Endothelial cell of umbilical vein (primary cell): Measurements from ENCODE around the gene INPP5A. TPM values are rescaled to one million over a fixed set of nuclear protein-coding genes. Genes with fewer than 3 reads are reported as not detected.

ENCODE experiments used
- BruUV-seq: library from RNA; stranded (reverse); fragments of 400-500 nt; replicated peaks from 2 replicates; lab custom pipeline; 2021; lab: Mats Ljungman, UMichigan
- CTCF ChIA-PET: fragments of 300-600, 350-600 bp; sonication (Branson Sonifier 250); formaldehyde crosslinking; loops from one replicate; lab custom pipeline; 2021; ENCODE audit warnings: antibody characterized with exemption, inconsistent platforms; lab: Charles Lee
- POLR2A ChIA-PET: fragments of 300-600, 350-600 bp; sonication (Branson Sonifier 250); formaldehyde crosslinking; loops from one replicate; lab custom pipeline; 2021; ENCODE audit warnings: antibody characterized with exemption, inconsistent platforms; lab: Charles Lee
- DNase-seq: peaks from one replicate; pipeline ENCODE4 v3.0.0-alpha.2; 2011; ENCODE audit warnings: low read depth, low spot score
- FAIRE-seq: peaks from 2 replicates; lab custom pipeline; 2011; peaks lifted over from hg19 to GRCh38; lab: Jason Lieb, UNC
- H2AFZ ChIP-seq: 2 replicates; pipeline ENCODE4 v1.6.0; 2012; ENCODE audit warnings: low read depth, low read length, control low read depth, inconsistent platforms
- H3K27ac ChIP-seq: 2 replicates; pipeline ENCODE4 v1.5.1; 2011; ENCODE audit warnings: low read depth, mild to moderate bottlenecking, control low read depth, low read length, moderate library complexity; ENCODE audit not compliant: insufficient read depth
- H3K27me3 ChIP-seq, 2 experiments: 2 replicates each; pipeline versions ENCODE4 v1.6.0 to v1.6.1; 2011; ENCODE audit warnings: low read length in 2 of 2, mixed read lengths in 1 of 2; ENCODE audit not compliant: control insufficient read depth in 2 of 2, insufficient read depth in 2 of 2
- H3K36me3 ChIP-seq, 2 experiments: 2 replicates in 1 of 2; 3 replicates in 1 of 2; pipeline ENCODE4 v1.5.1; 2011; ENCODE audit warnings: low read length in 2 of 2, mild to moderate bottlenecking in 1 of 2, moderate library complexity in 1 of 2; ENCODE audit not compliant: control insufficient read depth in 2 of 2, insufficient read depth in 2 of 2; ENCODE audit errors: extremely low read depth in 1 of 2
- H3K4me1 ChIP-seq: 3 replicates; pipeline ENCODE4 v1.5.1; 2011; ENCODE audit warnings: mild to moderate bottlenecking, low read length; ENCODE audit not compliant: control insufficient read depth, insufficient read depth; ENCODE audit errors: extremely low read depth
- H3K4me2 ChIP-seq: 2 replicates; pipeline ENCODE4 v1.6.1; 2011; ENCODE audit warnings: low read length, control low read depth, mixed read lengths; ENCODE audit not compliant: insufficient read depth
- H3K4me3 ChIP-seq, 3 experiments: fragments of 200-600 bp in 1 of 3; sonication (generic), shearing (Covaris generic) in 1 of 3; replicated peaks in 1 of 3; 2 replicates each; pipeline ENCODE4 v1.5.1; 2011 to 2016; ENCODE audit warnings: control low read depth in 3 of 3, low read length in 3 of 3, mild to moderate bottlenecking in 2 of 3, inconsistent platforms in 1 of 3, low read depth in 1 of 3, moderate library complexity in 1 of 3; ENCODE audit not compliant: insufficient read depth in 1 of 3
- H3K79me2 ChIP-seq: 2 replicates; pipeline ENCODE4 v1.6.0; 2012; ENCODE audit warnings: low read length, inconsistent platforms; ENCODE audit not compliant: control insufficient read depth, insufficient read depth
- H3K9ac ChIP-seq: replicated peaks from 2 replicates; pipeline ENCODE3; 2011; ENCODE audit warnings: low read length, control low read depth; ENCODE audit not compliant: insufficient read depth; ENCODE audit errors: extremely low read depth
- H3K9me1 ChIP-seq: replicated peaks from 3 replicates; pipeline ENCODE4 v1.6.0; 2011; ENCODE audit warnings: mild to moderate bottlenecking, low read length; ENCODE audit not compliant: control insufficient read depth, insufficient read depth; ENCODE audit errors: extremely low read depth
- H3K9me3 ChIP-seq: replicated peaks from 2 replicates; pipeline ENCODE4 v1.5.1; 2012; ENCODE audit warnings: low read length, inconsistent platforms; ENCODE audit not compliant: control insufficient read depth, insufficient read depth
- H4K20me1 ChIP-seq: replicated peaks from 2 replicates; pipeline ENCODE3; 2011; ENCODE audit warnings: mild to moderate bottlenecking, low read length; ENCODE audit not compliant: control insufficient read depth, insufficient read depth; ENCODE audit errors: extremely low read depth
- EZH2 ChIP-seq: IDR thresholded peaks from 2 replicates; pipeline ENCODE4 v1.6.1; 2012; ENCODE audit warnings: borderline replicate concordance, low read depth, mild to moderate bottlenecking, moderate library complexity, low read length, inconsistent platforms; ENCODE audit not compliant: severe bottlenecking
- FOS ChIP-seq: IDR thresholded peaks from 2 replicates; pipeline ENCODE4 v1.6.1; 2011; ENCODE audit warnings: mild to moderate bottlenecking, low read length, moderate library complexity, borderline replicate concordance; ENCODE audit not compliant: insufficient read depth
- GATA2 ChIP-seq: IDR thresholded peaks from 2 replicates; pipeline ENCODE4 v1.7.0; 2011; ENCODE audit warnings: low read depth, mild to moderate bottlenecking, moderate library complexity, mixed read lengths, low read length; ENCODE audit not compliant: insufficient read length, insufficient read depth
- JUN ChIP-seq: IDR thresholded peaks from 2 replicates; pipeline ENCODE4 v1.6.1; 2011; ENCODE audit warnings: borderline replicate concordance, low read depth; ENCODE audit not compliant: insufficient read length, insufficient read depth
- MYC ChIP-seq: IDR thresholded peaks from one replicate; pipeline ENCODE4 v1.6.1; 2011; ENCODE audit warnings: mild to moderate bottlenecking, low read depth, low read length
- POLR2A ChIP-seq: IDR thresholded peaks from 2 replicates; pipeline ENCODE4 v1.6.1; 2012; ENCODE audit warnings: low read depth, mild to moderate bottlenecking, control low read depth, low read length
- POLR2AphosphoS5 ChIP-seq: IDR thresholded peaks from 2 replicates; pipeline ENCODE4 v1.6.1; 2012; ENCODE audit warnings: low read depth, mild to moderate bottlenecking, control low read depth, low read length, moderate library complexity; ENCODE audit not compliant: insufficient read depth
- dilution Hi-C: fragments of 300-500 bp; cut with MboI; formaldehyde crosslinking; loops from one replicate; pipeline ENCODE4 v1.15.0; 2019; ENCODE audit warnings: low sequenced_read_pairs; ENCODE audit not compliant: extremely low pct_ligation_motif_present
- intact Hi-C: fragments of 100-400 bp; cut with micrococcal nuclease; formaldehyde crosslinking; loops from one replicate; pipeline ENCODE4 v1.10.0; 2022
- polyA plus RNA-seq, 4 experiments: library from polyadenylated mRNA; depleted of rRNA in 3 of 4; stranded (reverse) in 3 of 4; unstranded in 1 of 4; fragments of >200 nt; gene quantifications; 2 replicates each; pipeline versions ENCODE4 v1.2.1 to v1.2.3, GENCODE V29; 2011 to 2012; ENCODE audit warnings: missing spikeins in 1 of 4
- total RNA-seq: library from RNA; stranded (reverse); gene quantifications from 2 replicates; pipeline ENCODE4 v1.2.3, GENCODE V29; 2021
- TF ChIP-seq, protein P1 (sequence below), 2 donors: IDR thresholded peaks; 1 replicate in 1 of 2; 2 replicates in 1 of 2; pipeline ENCODE4 v1.5.1; 2011; ENCODE audit warnings: low read length in 2 of 2, mild to moderate bottlenecking in 2 of 2, moderate library complexity in 2 of 2, control low read depth in 1 of 2, inconsistent platforms in 1 of 2, low read depth in 1 of 2; ENCODE audit not compliant: insufficient read depth in 1 of 2; ENCODE audit errors: extremely low read depth in 1 of 2
- TF ChIP-seq, protein P2 (sequence below): IDR thresholded peaks from 2 replicates; pipeline ENCODE4 v1.6.1; 2011; ENCODE audit not compliant: insufficient read depth, insufficient read length

INPP5A gene
- total and polyA plus RNA-seq, 2 donors (not counting 3 experiments of a cell fraction or from before 2014, with no cell fraction given), result 22.9 to 33.2 TPM

GRCh38 chr10:132811891-132812481 lies 274.4 kb downstream of the INPP5A start:
- Histone ChIP-seq H3K4me1 (no peaks in the 10 kb centered on the region), H3K79me2 (no peaks in the 10 kb centered on the region), H3K9me1 (no peaks in the 10 kb centered on the region), H2AFZ (no peak overlapping the region), H3K36me3 (no peaks in the 10 kb centered on the region), H3K27me3 (no peaks in the 10 kb centered on the region), H3K27ac (no peak overlapping the region), H4K20me1 (no peaks in the 10 kb centered on the region), H3K4me2 (no peak overlapping the region), H3K9me3 (no peaks in the 10 kb centered on the region), H3K4me3 (no peak overlapping the region), H3K9ac (no peak overlapping the region)
- BruUV-seq, result no TSS peak
- intact Hi-C loops, result no loop called here
- POLR2A ChIA-PET, result no interaction called here
- DNase-seq, result no peak
- no peak for TF ChIP-seq MYC
- TF ChIP-seq, protein P1, sequence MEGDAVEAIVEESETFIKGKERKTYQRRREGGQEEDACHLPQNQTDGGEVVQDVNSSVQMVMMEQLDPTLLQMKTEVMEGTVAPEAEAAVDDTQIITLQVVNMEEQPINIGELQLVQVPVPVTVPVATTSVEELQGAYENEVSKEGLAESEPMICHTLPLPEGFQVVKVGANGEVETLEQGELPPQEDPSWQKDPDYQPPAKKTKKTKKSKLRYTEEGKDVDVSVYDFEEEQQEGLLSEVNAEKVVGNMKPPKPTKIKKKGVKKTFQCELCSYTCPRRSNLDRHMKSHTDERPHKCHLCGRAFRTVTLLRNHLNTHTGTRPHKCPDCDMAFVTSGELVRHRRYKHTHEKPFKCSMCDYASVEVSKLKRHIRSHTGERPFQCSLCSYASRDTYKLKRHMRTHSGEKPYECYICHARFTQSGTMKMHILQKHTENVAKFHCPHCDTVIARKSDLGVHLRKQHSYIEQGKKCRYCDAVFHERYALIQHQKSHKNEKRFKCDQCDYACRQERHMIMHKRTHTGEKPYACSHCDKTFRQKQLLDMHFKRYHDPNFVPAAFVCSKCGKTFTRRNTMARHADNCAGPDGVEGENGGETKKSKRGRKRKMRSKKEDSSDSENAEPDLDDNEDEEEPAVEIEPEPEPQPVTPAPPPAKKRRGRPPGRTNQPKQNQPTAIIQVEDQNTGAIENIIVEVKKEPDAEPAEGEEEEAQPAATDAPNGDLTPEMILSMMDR (IDR thresholded peaks at IDR 0.05; ENCODE audit: extremely low read depth in 1 of 2, insufficient read depth in 1 of 2, low read depth in 1 of 2, low read length in 2 of 2), result no peak
- no peak for TF ChIP-seq GATA2
- TF ChIP-seq POLR2A, result no peak
- TF ChIP-seq FOS, result no peak
- no peak for TF ChIP-seq EZH2
- TF ChIP-seq JUN, result no peak
- no peak for TF ChIP-seq POLR2AphosphoS5
- TF ChIP-seq, protein P2, sequence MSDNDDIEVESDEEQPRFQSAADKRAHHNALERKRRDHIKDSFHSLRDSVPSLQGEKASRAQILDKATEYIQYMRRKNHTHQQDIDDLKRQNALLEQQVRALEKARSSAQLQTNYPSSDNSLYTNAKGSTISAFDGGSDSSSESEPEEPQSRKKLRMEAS, result no peak
- dilution Hi-C loops, result no loop called here
- no peak for FAIRE-seq
- CTCF ChIA-PET, result no interaction called here
